NCI-H1930 (cell line): ENCODE data around the gene PLCH2.
"Not testable (repeated sequence)": the region's sequence is repeated elsewhere in the genome, so short reads cannot be mapped to it uniquely, and the experiment has no call there.

Experiments used
- DNase-seq, 2 experiments: peaks; one replicate each; lab custom pipeline; 2025; lab: John Stamatoyannopoulos, UW

Gene PLCH2

GRCh38 chr1:2476061-2476999 is at the start of gene PLCH2:
Gene PLCH2, plus strand, starts transcription at chr1:2476289. Its CDS starts 300 bp downstream, at chr1:2476589.
- DNase-seq = no peak

- DNase-seq = no peak
These were observed 49.5 kb upstream of the PLCH2 start for GRCh38 chr1:2426540-2426939.

- DNase-seq = no peak
These were observed 49.0 kb upstream of the PLCH2 start for GRCh38 chr1:2427051-2427450.

- DNase-seq = no peak
These were observed 48.1 kb upstream of the PLCH2 start for GRCh38 chr1:2427976-2428375.

- no peak for DNase-seq
These were observed 47.6 kb upstream of the PLCH2 start for GRCh38 chr1:2428490-2428889.

GRCh38 chr1:2429780-2430591 is 46.1 kb upstream of the PLCH2 start:
- DNase-seq = no peak

GRCh38 chr1:2430592-2430973 is 45.5 kb upstream of the PLCH2 start:
- no peak for DNase-seq

GRCh38 chr1:2431103-2431502 is 45.0 kb upstream of the PLCH2 start:
- DNase-seq = no peak

- no peak for DNase-seq
These were observed 44.6 kb upstream of the PLCH2 start for GRCh38 chr1:2431518-2431917.

GRCh38 chr1:2432441-2432844 is 43.6 kb upstream of the PLCH2 start:
- no peak for DNase-seq

- DNase-seq = no peak
These were observed 42.9 kb upstream of the PLCH2 start for GRCh38 chr1:2433196-2433595.

GRCh38 chr1:2433936-2434655 is 42.0 kb upstream of the PLCH2 start:
- DNase-seq = no peak

- DNase-seq = no peak
These were observed 41.0 kb upstream of the PLCH2 start for GRCh38 chr1:2435091-2435490.

GRCh38 chr1:2435746-2436355 is 40.2 kb upstream of the PLCH2 start:
- DNase-seq = no peak

- DNase-seq = no peak
These were observed 39.2 kb upstream of the PLCH2 start for GRCh38 chr1:2436876-2437275.

- no peak for DNase-seq
These were observed 38.5 kb upstream of the PLCH2 start for GRCh38 chr1:2437617-2438016.

- no peak for DNase-seq
These were observed 38.1 kb upstream of the PLCH2 start for GRCh38 chr1:2438038-2438437.

- DNase-seq = no peak
These were observed 37.4 kb upstream of the PLCH2 start for GRCh38 chr1:2438641-2439040.

- DNase-seq = no peak
These were observed 36.7 kb upstream of the PLCH2 start for GRCh38 chr1:2439369-2439768.

GRCh38 chr1:2440346-2440745 is 35.7 kb upstream of the PLCH2 start:
- not testable (repeated sequence) for DNase-seq

- no peak for DNase-seq
These were observed 34.3 kb upstream of the PLCH2 start for GRCh38 chr1:2441746-2442145.

GRCh38 chr1:2442661-2443060 is 33.4 kb upstream of the PLCH2 start:
- no peak for DNase-seq
